Gastrocnemius medialis (tissue), 4 donors: Measurements from ENCODE around the gene C10orf90. TPM values are rescaled to one million over a fixed set of nuclear protein-coding genes. Genes with fewer than 3 reads are reported as not detected.

Source experiments
- ATAC-seq, 2 donors: fragments of 150-250 bp; one replicate each; pipeline ENCODE4 v1.9.1; 2016
- DNase-seq, 2 donors: peaks; one replicate each; pipeline ENCODE4 v3.0.0-alpha.2; 2019
- H3K27ac ChIP-seq, 4 donors: fragments of 200-600 bp; sonication (generic); 1 replicate in 1 of 4; 2 replicates in 3 of 4; pipeline ENCODE4 v1.5.1; 2016 to 2018; ENCODE audit warnings: mild to moderate bottlenecking in 2 of 4, moderate library complexity in 1 of 4
- H3K27me3 ChIP-seq, 3 donors: fragments of 200-600 bp; sonication (generic) in 2 of 3; 1 replicate in 1 of 3; 2 replicates in 2 of 3; pipeline versions ENCODE4 v1.5.1 to v1.6.0; 2016 to 2019; ENCODE audit warnings: mild to moderate bottlenecking in 1 of 3, moderate library complexity in 1 of 3
- H3K36me3 ChIP-seq, 2 donors: fragments of 200-600 bp; sonication (generic) in 1 of 2; one replicate each; pipeline ENCODE4 v1.5.1; 2017 to 2018
- H3K4me1 ChIP-seq, 2 donors: fragments of 200-600 bp; sonication (generic) in 1 of 2; one replicate each; pipeline ENCODE4 v1.5.1; 2016 to 2017; ENCODE audit warnings: mild to moderate bottlenecking in 2 of 2
- H3K4me3 ChIP-seq, 4 donors: fragments of 200-600 bp; sonication (generic) in 3 of 4; 1 replicate in 1 of 4; 2 replicates in 3 of 4; pipeline ENCODE4 v1.5.1; 2016 to 2019; ENCODE audit warnings: mild to moderate bottlenecking in 2 of 4
- H3K9me3 ChIP-seq, 3 donors: fragments of 200-600 bp; sonication (generic) in 2 of 3; 1 replicate in 1 of 3; 2 replicates in 2 of 3; pipeline ENCODE4 v1.5.1; 2016 to 2019
- POLR2A ChIP-seq, 2 donors: fragments of 450-650 bp; IDR thresholded peaks; one replicate each; pipeline ENCODE4 v1.6.1; 2017; ENCODE audit warnings: antibody characterized with exemption in 2 of 2, mild to moderate bottlenecking in 2 of 2, moderate library complexity in 2 of 2
- in situ Hi-C, 4 donors: fragments of 200-750 bp; cut with MboI; loops; one replicate each; pipeline versions ENCODE4 v1.15.0 to v1.8.0; 2017; ENCODE audit warnings: low sequenced_read_pairs in 4 of 4
- intact Hi-C: fragments of 100-400 bp; cut with DNase I; formaldehyde crosslinking; loops from one replicate; pipeline ENCODE4 v1.15.1; 2023; ENCODE audit warnings: low total_unique reads
- total RNA-seq, 4 donors: library from RNA; depleted of rRNA; stranded (reverse); fragments of >200 nt; gene quantifications; one replicate each; pipeline versions ENCODE4 v1.1.0 to v1.2.3, GENCODE V29; 2016
- TF ChIP-seq, protein P1 (sequence below), 5 experiments: fragments of 450-650 bp in 3 of 5; fragments of 200-600 bp in 2 of 5; sonication (generic) in 2 of 5; IDR thresholded peaks in 4 of 5; conservative IDR thresholded peaks in 1 of 5; 1 replicate in 4 of 5; 2 replicates in 1 of 5; pipeline ENCODE4 v1.5.1; 2016 to 2019; ENCODE audit warnings: antibody characterized with exemption in 5 of 5, mild to moderate bottlenecking in 3 of 5, moderate library complexity in 3 of 5

The C10orf90 gene
- total RNA-seq, 4 donors from 2014 or later, result not detected

DNA sequence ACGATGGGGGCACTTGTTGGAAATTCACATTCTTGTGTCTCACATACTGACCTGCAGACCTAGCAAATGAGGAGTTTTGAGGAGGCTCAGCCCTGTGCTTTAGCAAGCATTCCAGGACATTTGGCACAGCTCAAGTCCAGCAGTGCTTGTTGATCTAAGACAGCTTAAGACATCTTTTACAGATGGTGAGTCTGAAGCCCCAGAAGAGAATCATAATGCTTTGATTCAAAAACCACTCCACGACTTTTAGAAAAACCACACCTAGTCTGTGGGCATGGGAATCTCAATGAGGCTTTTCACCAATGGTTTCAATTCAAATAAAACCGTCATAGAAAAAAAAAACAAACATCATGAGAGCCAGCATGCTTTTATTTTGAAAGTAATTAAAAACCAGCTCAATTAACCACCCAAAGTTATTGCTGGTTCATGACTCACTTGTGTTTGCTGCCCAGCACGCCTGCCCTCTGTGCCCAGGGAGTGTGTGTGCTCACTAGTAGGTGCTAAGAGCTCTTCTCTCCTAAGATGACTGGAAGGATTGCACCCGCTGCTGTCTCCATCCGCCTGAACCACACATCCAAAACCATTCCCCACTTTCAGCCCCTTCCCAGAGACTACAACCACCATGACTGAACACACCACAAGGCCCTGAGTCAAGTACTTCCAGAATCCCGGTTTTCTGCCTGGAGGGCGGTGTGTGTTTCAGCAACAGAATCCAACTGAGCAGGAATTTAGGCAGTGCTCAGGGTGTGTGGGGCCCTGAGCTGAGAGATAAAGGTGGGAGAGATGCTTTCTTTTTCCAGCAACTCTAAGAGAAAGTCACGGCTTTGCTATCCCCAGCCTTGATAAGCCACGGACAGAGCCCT, 152.0 kb downstream of the C10orf90 start:
- Histone ChIP-seq H3K4me3 (no peak overlapping the region), H3K4me1 (no peaks in the 10 kb centered on the region), H3K36me3 (no peaks in the 10 kb centered on the region), H3K9me3 (no peaks in the 10 kb centered on the region), H3K27ac (no peak overlapping the region), H3K27me3 (no peaks in the 10 kb centered on the region)
- TF ChIP-seq POLR2A (IDR thresholded peaks at IDR 0.05), result no peak
- in situ Hi-C loops (loop anchor here in 2 of 4 donors (25.0 kb wide), 1 partner anchor 531 kb away; no protein-coding TSS in a partner anchor), intact Hi-C loops (no loop called here)
- DNase-seq, result no peak
- ATAC-seq, result no peak

- no peaks in the 10 kb centered on the region for H3K27me3 ChIP-seq
- H3K4me3 ChIP-seq, result no peak overlapping the region
- TF ChIP-seq, protein P1, sequence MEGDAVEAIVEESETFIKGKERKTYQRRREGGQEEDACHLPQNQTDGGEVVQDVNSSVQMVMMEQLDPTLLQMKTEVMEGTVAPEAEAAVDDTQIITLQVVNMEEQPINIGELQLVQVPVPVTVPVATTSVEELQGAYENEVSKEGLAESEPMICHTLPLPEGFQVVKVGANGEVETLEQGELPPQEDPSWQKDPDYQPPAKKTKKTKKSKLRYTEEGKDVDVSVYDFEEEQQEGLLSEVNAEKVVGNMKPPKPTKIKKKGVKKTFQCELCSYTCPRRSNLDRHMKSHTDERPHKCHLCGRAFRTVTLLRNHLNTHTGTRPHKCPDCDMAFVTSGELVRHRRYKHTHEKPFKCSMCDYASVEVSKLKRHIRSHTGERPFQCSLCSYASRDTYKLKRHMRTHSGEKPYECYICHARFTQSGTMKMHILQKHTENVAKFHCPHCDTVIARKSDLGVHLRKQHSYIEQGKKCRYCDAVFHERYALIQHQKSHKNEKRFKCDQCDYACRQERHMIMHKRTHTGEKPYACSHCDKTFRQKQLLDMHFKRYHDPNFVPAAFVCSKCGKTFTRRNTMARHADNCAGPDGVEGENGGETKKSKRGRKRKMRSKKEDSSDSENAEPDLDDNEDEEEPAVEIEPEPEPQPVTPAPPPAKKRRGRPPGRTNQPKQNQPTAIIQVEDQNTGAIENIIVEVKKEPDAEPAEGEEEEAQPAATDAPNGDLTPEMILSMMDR (IDR thresholded peaks at IDR 0.05 in 4 of 5, conservative IDR thresholded peaks at IDR 0.05 in 1 of 5), result no peak
- TF ChIP-seq POLR2A (IDR thresholded peaks at IDR 0.05), result no peak
- no peak overlapping the region for H3K27ac ChIP-seq
- no peak for DNase-seq
- intact Hi-C loops, result no loop called here
- H3K36me3 ChIP-seq, result no peaks in the 10 kb centered on the region
- ATAC-seq, result no peak
- no peaks in the 10 kb centered on the region for H3K9me3 ChIP-seq
- in situ Hi-C loops, result loop anchor here in 2 of 4 donors (25.0 kb wide), 1 partner anchor 529 kb away; no protein-coding TSS in a partner anchor
- H3K4me1 ChIP-seq, result no peaks in the 10 kb centered on the region
Observed at GRCh38 chr10:126516515-126516914, 154.0 kb downstream of the C10orf90 start.

GRCh38 chr10:126511917-126512479, 158.5 kb downstream of the C10orf90 start:
- Histone ChIP-seq H3K27ac (no peak overlapping the region), H3K27me3 (no peaks in the 10 kb centered on the region), H3K36me3 (no peaks in the 10 kb centered on the region), H3K9me3 (no peaks in the 10 kb centered on the region), H3K4me1 (no peaks in the 10 kb centered on the region), H3K4me3 (no peak overlapping the region)
- in situ Hi-C loops, result loop anchor here in 2 of 4 donors (25.0 kb wide), 1 partner anchor 525 kb away; no protein-coding TSS in a partner anchor
- DNase-seq, result no peak
- TF ChIP-seq, protein P1 (IDR thresholded peaks at IDR 0.05 in 4 of 5, conservative IDR thresholded peaks at IDR 0.05 in 1 of 5), result no peak
- intact Hi-C loops, result no loop called here
- no peak for ATAC-seq

- TF ChIP-seq, protein P1 (IDR thresholded peaks at IDR 0.05 in 4 of 5, conservative IDR thresholded peaks at IDR 0.05 in 1 of 5), result no peak
- TF ChIP-seq POLR2A (IDR thresholded peaks at IDR 0.05), result no peak
- H3K36me3 ChIP-seq, result no peaks in the 10 kb centered on the region
- no peak overlapping the region for H3K27ac ChIP-seq
- no peaks in the 10 kb centered on the region for H3K27me3 ChIP-seq
- intact Hi-C loops, result loop anchor here (10.0 kb wide), 1 partner anchor 524 kb away; no protein-coding TSS in a partner anchor
- DNase-seq (no peak), ATAC-seq (no peak)
- in situ Hi-C loops, result loop anchor here (5.0 to 25.0 kb wide), 3 partner anchors 522 to 527 kb away; no protein-coding TSS in a partner anchor
- H3K9me3 ChIP-seq, result no peaks in the 10 kb centered on the region
- no peaks in the 10 kb centered on the region for H3K4me1 ChIP-seq
- no peak overlapping the region for H3K4me3 ChIP-seq
Observed at GRCh38 chr10:126509182-126509581, 161.3 kb downstream of the C10orf90 start.

- Histone ChIP-seq H3K4me3 (no peak overlapping the region), H3K36me3 (no peaks in the 10 kb centered on the region), H3K9me3 (no peaks in the 10 kb centered on the region), H3K27me3 (no peaks in the 10 kb centered on the region), H3K4me1 (no peaks in the 10 kb centered on the region), H3K27ac (no peak overlapping the region)
- no peak for DNase-seq
- TF ChIP-seq POLR2A (IDR thresholded peaks at IDR 0.05), result no peak
- TF ChIP-seq, protein P1 (IDR thresholded peaks at IDR 0.05 in 4 of 5, conservative IDR thresholded peaks at IDR 0.05 in 1 of 5), result no peak
- intact Hi-C loops (loop anchor here (10.0 kb wide), 1 partner anchor 524 kb away; no protein-coding TSS in a partner anchor), in situ Hi-C loops (loop anchor here (5.0 to 25.0 kb wide), 3 partner anchors 521 to 526 kb away; no protein-coding TSS in a partner anchor)
- no peak for ATAC-seq
Observed at GRCh38 chr10:126508535-126509040, 161.9 kb downstream of the C10orf90 start.
